ENCODE results near the gene GRID2.
A peak's percentile ranks its signal among the peaks of the same experiment; 100 is the strongest.

Gene GRID2

DNA sequence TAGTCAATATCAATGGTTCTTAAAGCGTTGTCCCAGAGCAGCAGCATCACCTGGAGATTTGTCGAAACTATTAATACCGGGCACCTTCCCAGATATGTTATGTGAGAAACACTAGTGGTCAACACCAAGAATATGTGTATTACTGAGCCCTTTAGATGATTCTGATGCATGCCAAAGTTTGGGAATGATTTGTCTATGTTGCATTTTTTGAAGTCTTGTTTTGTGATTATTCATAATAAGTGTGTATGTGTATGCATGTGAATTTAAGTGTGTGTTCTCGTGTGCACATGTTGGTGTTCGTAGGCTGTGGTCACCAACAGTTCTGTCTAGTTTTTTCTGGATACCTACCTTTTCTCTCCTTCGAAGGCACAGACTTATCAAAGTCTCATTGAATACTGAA lies 749.4 kb downstream of the GRID2 start:
- TF ChIP-seq, protein P1, sequence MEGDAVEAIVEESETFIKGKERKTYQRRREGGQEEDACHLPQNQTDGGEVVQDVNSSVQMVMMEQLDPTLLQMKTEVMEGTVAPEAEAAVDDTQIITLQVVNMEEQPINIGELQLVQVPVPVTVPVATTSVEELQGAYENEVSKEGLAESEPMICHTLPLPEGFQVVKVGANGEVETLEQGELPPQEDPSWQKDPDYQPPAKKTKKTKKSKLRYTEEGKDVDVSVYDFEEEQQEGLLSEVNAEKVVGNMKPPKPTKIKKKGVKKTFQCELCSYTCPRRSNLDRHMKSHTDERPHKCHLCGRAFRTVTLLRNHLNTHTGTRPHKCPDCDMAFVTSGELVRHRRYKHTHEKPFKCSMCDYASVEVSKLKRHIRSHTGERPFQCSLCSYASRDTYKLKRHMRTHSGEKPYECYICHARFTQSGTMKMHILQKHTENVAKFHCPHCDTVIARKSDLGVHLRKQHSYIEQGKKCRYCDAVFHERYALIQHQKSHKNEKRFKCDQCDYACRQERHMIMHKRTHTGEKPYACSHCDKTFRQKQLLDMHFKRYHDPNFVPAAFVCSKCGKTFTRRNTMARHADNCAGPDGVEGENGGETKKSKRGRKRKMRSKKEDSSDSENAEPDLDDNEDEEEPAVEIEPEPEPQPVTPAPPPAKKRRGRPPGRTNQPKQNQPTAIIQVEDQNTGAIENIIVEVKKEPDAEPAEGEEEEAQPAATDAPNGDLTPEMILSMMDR (IDR thresholded peaks at IDR 0.05; ENCODE audit: insufficient read depth, low read depth, low read length, missing control alignments), result no peak
- no peak for DNase-seq (ENCODE audit: low read depth)
- H3K4me3 ChIP-seq (ENCODE audit: low read length), result no peak overlapping the region

DNA sequence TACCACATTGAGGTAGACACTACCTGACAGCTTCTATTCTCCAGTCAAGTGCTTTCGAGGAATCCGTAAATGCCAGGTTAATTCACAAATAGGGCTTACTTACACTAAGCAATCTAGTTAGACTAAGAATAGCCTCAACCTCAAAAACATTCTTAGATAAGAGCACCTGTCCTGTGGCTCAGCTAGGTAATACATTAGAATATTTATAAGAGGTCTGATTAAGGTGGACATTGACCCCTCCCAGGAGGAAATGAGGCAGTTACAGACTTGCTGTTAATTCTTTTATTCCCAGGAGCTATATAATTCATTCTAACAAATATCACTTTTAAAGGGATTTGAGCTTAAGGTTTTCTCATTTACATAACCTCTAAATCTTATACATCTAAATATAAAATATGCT lies 758.1 kb downstream of the GRID2 start:
- no peak for DNase-seq (ENCODE audit: low read depth)
- TF ChIP-seq, protein P1 (IDR thresholded peaks at IDR 0.05; ENCODE audit: insufficient read depth, low read depth, low read length, missing control alignments), result no peak
- no peak overlapping the region for H3K4me3 ChIP-seq (ENCODE audit: low read length)

- DNase-seq (ENCODE audit: low read depth), result peak; percentile 21
- TF ChIP-seq, protein P1 (IDR thresholded peaks at IDR 0.05; ENCODE audit: insufficient read depth, low read depth, low read length, missing control alignments), result no peak
- no peak overlapping the region for H3K4me3 ChIP-seq (ENCODE audit: low read length)
Measured at GRCh38 chr4:93063325-93063724, 759.6 kb downstream of the GRID2 start.

DNA sequence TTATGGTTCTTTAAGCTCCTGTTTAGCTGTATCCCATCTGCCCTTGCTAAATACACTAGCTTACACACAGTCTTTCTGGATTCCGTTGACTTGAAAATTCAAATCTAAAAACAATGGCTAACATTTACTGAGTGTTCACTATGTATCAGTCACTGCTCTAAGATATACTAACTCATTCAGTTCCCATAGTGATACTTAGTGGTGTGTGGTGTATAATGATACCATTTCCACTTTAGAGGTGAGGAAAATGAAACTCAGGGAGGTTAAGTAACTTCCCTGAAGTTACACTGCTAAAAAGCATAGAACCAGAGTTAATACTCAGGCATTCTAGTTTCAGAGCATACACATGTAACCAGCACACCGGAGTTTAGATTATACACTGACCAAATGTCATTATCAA lies 762.0 kb downstream of the GRID2 start:
- DNase-seq (ENCODE audit: low read depth), result no peak
- TF ChIP-seq, protein P1 (IDR thresholded peaks at IDR 0.05; ENCODE audit: insufficient read depth, low read depth, low read length, missing control alignments), result no peak
- no peak overlapping the region for H3K4me3 ChIP-seq (ENCODE audit: low read length)

DNA sequence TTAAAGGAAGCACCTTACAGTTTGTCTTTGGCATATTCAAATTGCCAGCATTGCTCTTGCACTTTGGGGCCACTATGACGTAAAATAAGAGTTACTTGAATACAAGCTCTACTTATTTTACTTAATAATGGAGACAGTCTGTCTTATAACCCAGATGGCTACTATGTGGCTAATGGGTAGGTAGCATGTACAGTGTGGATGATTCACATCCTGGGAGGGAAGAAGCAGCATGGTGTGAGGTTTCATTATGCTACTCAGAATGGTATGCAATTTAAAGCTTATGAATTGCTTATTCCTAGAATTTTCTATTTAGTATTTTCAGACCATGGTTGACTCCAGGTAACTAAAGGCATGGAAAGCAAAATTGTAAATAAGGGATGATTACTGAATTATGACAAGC lies 763.0 kb downstream of the GRID2 start:
- DNase-seq (ENCODE audit: low read depth), result peak; percentile 76
- TF ChIP-seq, protein P1 (IDR thresholded peaks at IDR 0.05; ENCODE audit: insufficient read depth, low read depth, low read length, missing control alignments), result no peak
- H3K4me3 ChIP-seq (ENCODE audit: low read length), result no peak overlapping the region

DNA sequence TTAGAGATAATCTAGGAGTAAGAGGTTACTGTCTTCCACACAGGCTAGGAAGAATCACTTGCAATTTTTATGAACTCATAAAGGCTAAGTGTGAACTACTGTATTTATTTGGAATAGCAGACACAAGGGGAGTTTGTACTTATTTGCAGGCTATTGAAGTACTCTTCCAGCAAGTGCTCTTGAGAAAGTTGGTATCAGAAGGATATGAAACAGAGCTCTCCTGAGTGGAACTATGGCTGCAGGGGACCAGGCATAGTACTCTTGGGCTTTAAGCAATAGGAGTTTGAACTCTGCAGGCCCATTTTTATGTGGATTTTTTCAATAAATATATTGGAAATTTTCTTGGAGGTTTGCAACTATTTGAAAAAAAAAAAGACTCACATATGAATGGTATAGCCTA lies 768.5 kb downstream of the GRID2 start:
- no peak for DNase-seq (ENCODE audit: low read depth)
- H3K4me3 ChIP-seq (ENCODE audit: low read length), result no peak overlapping the region
- TF ChIP-seq, protein P1 (IDR thresholded peaks at IDR 0.05; ENCODE audit: insufficient read depth, low read depth, low read length, missing control alignments), result no peak

DNA sequence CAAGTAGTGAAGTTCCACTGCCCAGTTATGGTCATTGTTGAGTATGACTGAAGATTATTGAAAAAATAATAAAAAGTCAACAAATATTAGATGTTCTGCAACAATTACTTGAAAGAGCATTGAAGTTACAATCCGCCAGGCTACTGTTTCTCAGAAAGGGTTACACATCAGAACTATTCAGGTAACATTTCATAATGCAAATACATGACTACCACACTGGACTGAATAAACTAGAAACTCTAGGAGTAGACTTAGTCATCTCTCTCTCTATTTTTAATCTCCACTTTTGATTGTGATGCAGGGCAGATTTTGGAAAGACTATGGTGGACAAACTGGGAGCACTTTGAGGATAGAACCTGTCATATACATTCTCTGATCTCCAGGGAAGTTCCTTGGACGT lies 776.5 kb downstream of the GRID2 start:
- DNase-seq (ENCODE audit: low read depth), result peak; percentile 55
- no peak overlapping the region for H3K4me3 ChIP-seq (ENCODE audit: low read length)
- TF ChIP-seq, protein P1 (IDR thresholded peaks at IDR 0.05; ENCODE audit: insufficient read depth, low read depth, low read length, missing control alignments), result no peak
